ENCODE results near the gene ORMDL1.

The ORMDL1 gene

GRCh38 chr2:189783927-189784867 lies at the start of gene ORMDL1, which contains the start of gene PMS1:
TSS of gene ORMDL1 (minus strand) at chr2:189784339. CDS start at chr2:189782595, 1,744 bp downstream.
TSS of gene PMS1 (plus strand) at chr2:189784450. CDS start at chr2:189791810, 7,360 bp downstream.
- DNase-seq = peak; percentile 87 to 89

GRCh38 chr2:189830510-189830909 lies 46.4 kb upstream of the ORMDL1 start:
- no peak for DNase-seq

GRCh38 chr2:189829102-189829833 lies 45.1 kb upstream of the ORMDL1 start:
- no peak for DNase-seq

- no peak for DNase-seq
These were observed 41.9 kb upstream of the ORMDL1 start for GRCh38 chr2:189826039-189826438.

- no peak for DNase-seq
These were observed 40.7 kb upstream of the ORMDL1 start for GRCh38 chr2:189824694-189825396.

- DNase-seq = no peak
These were observed 38.0 kb upstream of the ORMDL1 start for GRCh38 chr2:189821953-189822748.

GRCh38 chr2:189819297-189819704 lies 35.2 kb upstream of the ORMDL1 start:
- DNase-seq = no peak

- DNase-seq = no peak
These were observed 34.3 kb upstream of the ORMDL1 start for GRCh38 chr2:189818249-189819038.

GRCh38 chr2:189803431-189803830 lies 19.3 kb upstream of the ORMDL1 start:
- DNase-seq = no peak

- DNase-seq = no peak
These were observed 18.3 kb upstream of the ORMDL1 start for GRCh38 chr2:189802396-189802912.

- no peak for DNase-seq
These were observed 15.4 kb upstream of the ORMDL1 start for GRCh38 chr2:189799531-189799930.

- DNase-seq = no peak
These were observed 14.8 kb upstream of the ORMDL1 start for GRCh38 chr2:189799030-189799331.

GRCh38 chr2:189798312-189799029 lies 14.3 kb upstream of the ORMDL1 start:
- no peak for DNase-seq

- no peak for DNase-seq
These were observed 13.8 kb upstream of the ORMDL1 start for GRCh38 chr2:189797902-189798301.

GRCh38 chr2:189794310-189794709 lies 10.2 kb upstream of the ORMDL1 start:
- DNase-seq = no peak

- no peak for DNase-seq
These were observed 7.4 kb upstream of the ORMDL1 start for GRCh38 chr2:189791338-189792042.

- no peak for DNase-seq
These were observed 650 bp downstream of the ORMDL1 start for GRCh38 chr2:189783451-189783926.

GRCh38 chr2:189782221-189782671 lies 1.9 kb downstream of the ORMDL1 start:
- no peak for DNase-seq

- no peak for DNase-seq
These were observed 11.9 kb downstream of the ORMDL1 start for GRCh38 chr2:189772212-189772611.
